ENCODE results near the gene GJA1. TPM values are rescaled to one million over a fixed set of nuclear protein-coding genes. Genes with fewer than 3 reads are reported as not detected.

GJA1 gene
- total and polyA plus RNA-seq, 5 experiments from 2014 or later: not detected

GRCh38 chr6:121480099-121480713, 44.8 kb downstream of the GJA1 start:
- ATAC-seq (no peak), DNase-seq (no peak)
- H3K4me1 Mint-ChIP-seq: no peaks in the 10 kb centered on the region
- POLR2A ChIA-PET: no interaction called here
- no peaks in the 10 kb centered on the region for H3K9me3 Mint-ChIP-seq
- H3K27me3 Mint-ChIP-seq: no peaks in the 10 kb centered on the region
- no peaks in the 10 kb centered on the region for H3K36me3 Mint-ChIP-seq
- no peak overlapping the region for H3K4me3 Mint-ChIP-seq
- no peak overlapping the region for H3K27ac Mint-ChIP-seq

DNA sequence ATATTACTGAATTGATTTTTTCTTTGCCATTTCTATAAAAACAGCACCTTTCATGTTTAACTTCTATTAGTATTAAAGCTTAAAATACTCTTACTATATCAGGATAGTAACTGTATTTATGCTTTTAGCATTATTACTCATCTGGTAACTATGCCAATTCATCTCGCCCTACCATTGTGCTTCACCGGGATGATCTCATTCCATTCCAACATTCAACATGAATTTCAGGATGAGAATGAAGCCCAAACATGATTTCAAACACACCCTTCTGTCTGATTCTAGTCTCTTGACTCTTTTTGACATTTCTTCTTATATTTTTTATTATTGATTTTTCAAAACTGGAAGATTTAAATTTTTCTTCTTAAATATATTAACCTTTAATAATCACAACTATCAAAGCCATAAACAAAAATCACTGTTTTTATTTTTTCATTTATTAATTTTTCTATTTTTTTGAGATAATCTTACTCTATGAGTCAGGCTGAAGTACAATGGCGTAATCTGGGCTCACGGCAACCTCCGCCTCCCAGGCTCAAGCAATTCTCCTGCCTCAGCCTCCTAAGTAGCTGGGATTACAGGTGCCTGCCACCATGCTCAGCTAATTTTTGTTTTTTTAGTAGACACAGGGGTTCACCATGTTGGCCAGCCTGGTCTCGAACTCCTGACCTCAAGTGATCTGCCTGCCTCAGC, 46.7 kb downstream of the GJA1 start:
- Mint-ChIP-seq H3K27me3 (no peaks in the 10 kb centered on the region), H3K4me1 (no peaks in the 10 kb centered on the region), H3K4me3 (no peak overlapping the region), H3K36me3 (no peaks in the 10 kb centered on the region), H3K9me3 (no peaks in the 10 kb centered on the region), H3K27ac (no peak overlapping the region)
- DNase-seq (no peak), ATAC-seq (no peak)
- POLR2A ChIA-PET: no interaction called here

GRCh38 chr6:121482751-121483150, 47.3 kb downstream of the GJA1 start:
- H3K36me3 Mint-ChIP-seq: no peaks in the 10 kb centered on the region
- H3K9me3 Mint-ChIP-seq: no peaks in the 10 kb centered on the region
- ATAC-seq (no peak), DNase-seq (no peak)
- H3K27me3 Mint-ChIP-seq: no peaks in the 10 kb centered on the region
- no peaks in the 10 kb centered on the region for H3K4me1 Mint-ChIP-seq
- POLR2A ChIA-PET: no interaction called here
- H3K4me3 Mint-ChIP-seq: no peak overlapping the region
- H3K27ac Mint-ChIP-seq: no peak overlapping the region

- Mint-ChIP-seq H3K4me3 (no peak overlapping the region), H3K27ac (no peak overlapping the region), H3K4me1 (no peaks in the 10 kb centered on the region), H3K36me3 (no peaks in the 10 kb centered on the region), H3K27me3 (no peaks in the 10 kb centered on the region), H3K9me3 (no peaks in the 10 kb centered on the region)
- no peak for ATAC-seq
- POLR2A ChIA-PET: no interaction called here
- DNase-seq: no peak
These were observed 49.9 kb downstream of the GJA1 start for GRCh38 chr6:121485359-121485811.

GRCh38 chr6:121491576-121491975, 56.1 kb downstream of the GJA1 start:
- DNase-seq (no peak), ATAC-seq (no peak)
- Mint-ChIP-seq H3K4me3 (no peak overlapping the region), H3K36me3 (no peaks in the 10 kb centered on the region), H3K27ac (no peak overlapping the region), H3K9me3 (no peaks in the 10 kb centered on the region), H3K27me3 (no peaks in the 10 kb centered on the region), H3K4me1 (no peaks in the 10 kb centered on the region)
- POLR2A ChIA-PET: no interaction called here

DNA sequence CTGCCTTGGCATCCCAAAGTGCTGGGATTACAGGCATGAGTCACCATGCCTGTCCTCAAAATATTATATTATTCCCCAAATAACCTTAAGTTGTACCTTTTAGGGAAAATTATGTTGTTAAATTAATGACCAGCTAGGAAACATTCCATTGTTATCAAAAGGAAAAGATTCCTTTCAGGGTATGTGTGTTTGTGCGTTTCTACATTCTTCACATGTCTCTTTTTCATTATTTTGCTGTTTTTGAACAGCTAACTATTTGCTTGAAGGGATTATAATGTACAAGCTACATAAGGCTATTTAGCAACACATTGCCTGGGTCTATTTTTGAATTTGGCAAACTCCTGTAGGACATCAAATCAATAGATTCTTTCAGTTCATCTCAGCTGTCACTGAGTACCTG, 57.1 kb downstream of the GJA1 start:
- DNase-seq: no peak
- Mint-ChIP-seq H3K27ac (no peak overlapping the region), H3K4me3 (no peak overlapping the region), H3K36me3 (no peaks in the 10 kb centered on the region), H3K27me3 (no peaks in the 10 kb centered on the region), H3K4me1 (no peaks in the 10 kb centered on the region), H3K9me3 (no peaks in the 10 kb centered on the region)
- ATAC-seq: no peak
- POLR2A ChIA-PET: no interaction called here

DNA sequence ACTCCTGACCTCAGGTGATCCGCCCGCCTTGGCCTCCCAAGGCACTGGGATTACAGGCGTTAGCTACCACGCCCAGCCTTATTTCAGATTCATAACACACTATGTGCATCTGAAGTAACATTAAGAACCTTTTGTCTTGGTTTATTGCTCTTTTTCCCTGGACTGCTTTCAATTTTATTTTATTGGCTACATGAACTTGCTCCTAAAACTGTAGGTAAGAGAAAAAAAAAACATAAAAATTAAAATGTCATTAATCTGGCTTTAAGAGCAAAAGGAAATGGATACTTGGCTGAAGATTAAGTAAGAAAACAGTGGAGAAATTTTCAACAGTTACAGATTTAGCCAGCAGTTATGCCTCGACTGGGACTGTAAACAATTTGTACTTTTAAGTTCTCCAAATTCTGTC, 62.5 kb downstream of the GJA1 start:
- Mint-ChIP-seq H3K36me3 (peaks cover 0 to 2% (median 0%) of the 10 kb centered on the region in 3 donors), H3K27me3 (peaks cover 0 to 6% (median 0%) of the 10 kb centered on the region in 5 donors), H3K27ac (no peak overlapping the region), H3K9me3 (no peaks in the 10 kb centered on the region), H3K4me1 (no peaks in the 10 kb centered on the region), H3K4me3 (no peak overlapping the region)
- DNase-seq (no peak), ATAC-seq (no peak)
- POLR2A ChIA-PET: no interaction called here

DNA sequence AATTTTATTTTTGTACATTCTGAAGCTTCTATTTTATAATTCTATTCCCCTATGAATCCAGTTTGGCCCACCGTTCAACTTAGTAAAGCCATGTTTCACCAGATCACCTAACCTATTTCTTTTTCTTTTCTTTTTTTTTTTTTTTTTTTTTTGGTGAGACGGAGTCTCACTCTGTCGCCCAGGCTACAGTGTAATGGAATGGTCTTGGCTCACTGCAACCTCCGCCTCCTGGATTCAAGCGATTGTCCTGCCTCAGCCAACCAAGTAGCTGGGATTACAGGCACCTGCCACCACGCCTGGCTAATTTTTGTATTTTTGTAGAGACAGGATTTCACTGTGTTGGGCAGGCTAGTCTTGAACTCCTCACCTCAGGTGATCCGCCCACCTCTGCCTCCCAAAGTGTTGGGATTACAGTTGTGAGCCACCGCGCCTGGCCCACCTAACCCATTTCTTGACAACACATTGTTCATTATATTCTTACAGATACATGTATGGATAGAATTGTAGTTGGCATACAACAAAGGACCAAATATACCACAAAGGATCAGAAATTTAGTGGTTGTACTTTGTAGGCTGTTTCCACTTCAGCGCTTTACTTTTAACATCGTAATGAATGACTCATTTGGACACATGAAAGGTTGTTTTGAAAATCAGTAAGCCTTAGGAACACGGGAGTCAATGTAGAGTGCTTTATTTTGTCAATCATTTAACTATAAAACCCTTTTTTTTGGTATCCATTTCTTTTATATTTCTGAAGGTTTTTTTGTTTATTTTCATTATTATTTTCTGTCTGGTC, 63.2 kb downstream of the GJA1 start:
- Mint-ChIP-seq H3K36me3 (peaks cover 0 to 2% (median 0%) of the 10 kb centered on the region in 3 donors), H3K27ac (peak overlapping the region in 1 of 10 donors; percentile 43), H3K4me1 (peaks cover 0 to 3% (median 0%) of the 10 kb centered on the region in 4 donors), H3K4me3 (no peak overlapping the region), H3K9me3 (no peaks in the 10 kb centered on the region), H3K27me3 (peaks cover 0 to 6% (median 0%) of the 10 kb centered on the region in 5 donors)
- no peak for ATAC-seq
- DNase-seq: no peak
- POLR2A ChIA-PET: no interaction called here

Other genes starting within 250 kb of the GJA1 start
- gene TBC1D32, start 101.2 kb upstream of the GJA1 start, total RNA-seq: 10 to 100 TPM; 14.2 to 15.0 TPM
- 1 to 10 TPM; 2.1 to 3.8 (median 2.4) TPM for gene TBC1D32, start 101.2 kb upstream of the GJA1 start, polyA plus RNA-seq

Measured in naive thymus-derived CD8-positive, alpha-beta T cell (primary cell).